ENCODE measurements around the gene PHF20.

GRCh38 chr20:35870541-35871258 lies 98.9 kb downstream of the PHF20 start:
- TF ChIP-seq CTCF (IDR thresholded peaks at IDR 0.05), result no peak
- no peak for TF ChIP-seq POLR2A (IDR thresholded peaks at IDR 0.05)

Data from lower leg skin (tissue), 3 donors.